Measurements from ENCODE around the gene TMEM88. TPM values are rescaled to one million over a fixed set of nuclear protein-coding genes. Genes with fewer than 3 reads are reported as not detected.
A peak's percentile ranks its signal among the peaks of the same experiment; 100 is the strongest.

Gene TMEM88
- total and polyA plus RNA-seq, 2 of the 13 experiments (the other 11 are each of a cell fraction or from before 2014, with no cell fraction given): 0.31 to 0.66 TPM

- no peak for TF ChIP-seq GMEB1 (CRISPR knock-in tag; IDR thresholded peaks at IDR 0.05; ENCODE audit: borderline replicate concordance)
- no peak for TF ChIP-seq ZNF674 (CRISPR knock-in tag; IDR thresholded peaks at IDR 0.05; ENCODE audit: low read depth)
- peak; percentile 66; the same call in 1 of the 2 replicates for TF ChIP-seq ZGPAT (CRISPR knock-in tag; IDR thresholded peaks at IDR 0.05)
- TF ChIP-seq NFIC (IDR thresholded peaks at IDR 0.05; ENCODE audit: low read length): no peak
- TF ChIP-seq ZNF138 (CRISPR knock-in tag; IDR thresholded peaks at IDR 0.05; ENCODE audit: low read depth): no peak
- TF ChIP-seq ZHX1 (CRISPR knock-in tag; IDR thresholded peaks at IDR 0.05; ENCODE audit: low read depth): no peak
- TF ChIP-seq ZNF557 (CRISPR knock-in tag; IDR thresholded peaks at IDR 0.05): no peak
- TF ChIP-seq NCOA5 (CRISPR knock-in tag; IDR thresholded peaks at IDR 0.05): no peak
- TF ChIP-seq PCBP1 (IDR thresholded peaks at IDR 0.05; ENCODE audit: borderline replicate concordance, low read depth, low read length): no peak
- no peak for TF ChIP-seq LCORL (IDR thresholded peaks at IDR 0.05)
- TF ChIP-seq LCORL (CRISPR knock-in tag; IDR thresholded peaks at IDR 0.05): peak; percentile 62
- no peak for TF ChIP-seq SCMH1 (CRISPR knock-in tag; IDR thresholded peaks at IDR 0.05; ENCODE audit: borderline replicate concordance)
- TF ChIP-seq SP140L (CRISPR knock-in tag; IDR thresholded peaks at IDR 0.05; ENCODE audit: borderline replicate concordance): no peak
- no peak for TF ChIP-seq EEA1 (CRISPR knock-in tag; IDR thresholded peaks at IDR 0.05; ENCODE audit: borderline replicate concordance)
- TF ChIP-seq YEATS2 (CRISPR knock-in tag; IDR thresholded peaks at IDR 0.05; ENCODE audit: borderline replicate concordance): 0 out of 2 replicates have a peak, but pooled peaks have one; percentile 24
- TF ChIP-seq ZNF770 (CRISPR knock-in tag; IDR thresholded peaks at IDR 0.05): peak; percentile 18; the same call in 1 of the 2 replicates
- peak; percentile 54; the same call in 1 of the 2 replicates for TF ChIP-seq IKZF5 (CRISPR knock-in tag; IDR thresholded peaks at IDR 0.05)
- TF ChIP-seq SKI (IDR thresholded peaks at IDR 0.05; ENCODE audit: partially characterized antibody): peak; percentile 84
- TF ChIP-seq ASH2L (IDR thresholded peaks at IDR 0.05; ENCODE audit: insufficient read length, low read depth, low read length): peak; percentile 59
- TF ChIP-seq TCF12 (IDR thresholded peaks at IDR 0.05): no peak
- peak; percentile 64; the same call in 1 of the 2 replicates for TF ChIP-seq TCF12 (CRISPR knock-in tag; IDR thresholded peaks at IDR 0.05)
Observed at GRCh38 chr17:7887482-7888183, 32.8 kb downstream of the TMEM88 start (continued).

Measured in HepG2 (cell line).